HG02678 (cell line): ENCODE results near the gene MDM2.

Source experiments
- ATAC-seq: cut with Tn5 transposase; IDR thresholded peaks from one replicate; pipeline ENCODE4 v1.9.1; 2021; ENCODE audit warnings: mild to moderate bottlenecking, moderate library complexity; ENCODE audit not compliant: unreplicated experiment

Gene MDM2

GRCh38 chr12:68896881-68897540 lies 89.0 kb downstream of the MDM2 start:
- peak; percentile 52 for ATAC-seq

GRCh38 chr12:68899251-68899771 lies 91.3 kb downstream of the MDM2 start:
- no peak for ATAC-seq

GRCh38 chr12:68900241-68900640 lies 92.3 kb downstream of the MDM2 start:
- ATAC-seq = no peak
